Naive thymus-derived CD4-positive, alpha-beta T cell (primary cell): ENCODE measurements around the gene GLS. TPM values are rescaled to one million over a fixed set of nuclear protein-coding genes. Genes with fewer than 3 reads are reported as not detected.
A peak's percentile ranks its signal among the peaks of the same experiment; 100 is the strongest.

Experiments
- ATAC-seq: fragments of 150-1000 bp; cut with Tn5 transposase; 2 replicates; pipeline ENCODE4 v1.10.0; 2021; ENCODE audit warnings: mild to moderate bottlenecking, moderate library complexity
- CTCF ChIA-PET: fragments of 350-600 bp; sonication (Branson Sonifier 250); formaldehyde crosslinking; loops from one replicate; lab custom pipeline; 2021; ENCODE audit warnings: antibody characterized with exemption; lab: Charles Lee
- POLR2A ChIA-PET: fragments of 350-600 bp; sonication (Branson Sonifier 250); formaldehyde crosslinking; loops from one replicate; lab custom pipeline; 2021; ENCODE audit warnings: antibody characterized with exemption, inconsistent platforms; lab: Charles Lee
- DNase-seq, 9 donors: peaks; one replicate each; pipeline versions ENCODE4 v3.0.0 to v3.0.0-alpha.2; 2020 to 2022; ENCODE audit warnings: mixed read lengths in 1 of 9
- H3K27ac ChIP-seq: one replicate; pipeline ENCODE4 v1.7.0; 2013; ENCODE audit warnings: mild to moderate bottlenecking, low read depth, low read length, moderate library complexity
- H3K27me3 ChIP-seq, 2 donors: one replicate each; pipeline ENCODE4 v1.7.0; 2013; ENCODE audit warnings: low read length in 2 of 2, mild to moderate bottlenecking in 2 of 2, moderate library complexity in 2 of 2; ENCODE audit not compliant: control insufficient read depth in 2 of 2, insufficient read depth in 2 of 2
- H3K36me3 ChIP-seq, 3 experiments: 1 replicate in 2 of 3; 2 replicates in 1 of 3; pipeline ENCODE4 v1.7.0; 2013; ENCODE audit warnings: low read length in 3 of 3, mild to moderate bottlenecking in 3 of 3, moderate library complexity in 1 of 3; ENCODE audit not compliant: insufficient read depth in 3 of 3, control insufficient read depth in 2 of 3
- H3K4me1 ChIP-seq, 2 donors: one replicate each; pipeline ENCODE4 v1.7.0; 2013; ENCODE audit warnings: low read length in 2 of 2, mild to moderate bottlenecking in 2 of 2, moderate library complexity in 1 of 2; ENCODE audit not compliant: control insufficient read depth in 2 of 2, insufficient read depth in 2 of 2
- H3K4me3 ChIP-seq: 2 replicates; pipeline ENCODE4 v1.7.0; 2013; ENCODE audit warnings: mild to moderate bottlenecking, low read length
- H3K9me3 ChIP-seq, 3 experiments: 1 replicate in 2 of 3; 2 replicates in 1 of 3; pipeline ENCODE4 v1.7.0; 2013; ENCODE audit warnings: low read length in 3 of 3; ENCODE audit not compliant: control insufficient read depth in 2 of 3
- H3K27ac Mint-ChIP-seq, 9 donors: one replicate each; pipeline ENCODE4 v1.8.0; 2020 to 2022; ENCODE audit warnings: mixed read lengths in 9 of 9, mild to moderate bottlenecking in 8 of 9, moderate library complexity in 5 of 9, inconsistent platforms in 2 of 9
- H3K27me3 Mint-ChIP-seq, 5 donors: one replicate each; pipeline ENCODE4 v1.8.0; 2021 to 2022; ENCODE audit warnings: mixed read lengths in 5 of 5, mild to moderate bottlenecking in 1 of 5
- H3K36me3 Mint-ChIP-seq, 5 donors: one replicate each; pipeline ENCODE4 v1.8.0; 2020 to 2022; ENCODE audit warnings: mixed read lengths in 5 of 5, mild to moderate bottlenecking in 3 of 5, inconsistent platforms in 1 of 5
- H3K4me1 Mint-ChIP-seq, 7 donors: one replicate each; pipeline ENCODE4 v1.8.0; 2020 to 2022; ENCODE audit warnings: mixed read lengths in 7 of 7, mild to moderate bottlenecking in 3 of 7, inconsistent platforms in 1 of 7
- H3K4me3 Mint-ChIP-seq, 10 donors: one replicate each; pipeline ENCODE4 v1.8.0; 2020 to 2022; ENCODE audit warnings: mild to moderate bottlenecking in 10 of 10, mixed read lengths in 10 of 10, moderate library complexity in 6 of 10, inconsistent platforms in 2 of 10
- H3K9me3 Mint-ChIP-seq, 11 donors: one replicate each; pipeline ENCODE4 v1.8.0; 2020 to 2022; ENCODE audit warnings: mixed read lengths in 11 of 11, mild to moderate bottlenecking in 4 of 11, inconsistent platforms in 1 of 11, moderate library complexity in 1 of 11
- intact Hi-C, 2 donors: fragments of 100-400 bp; cut with micrococcal nuclease; formaldehyde crosslinking; loops; one replicate each; pipeline ENCODE4 v1.15.1; 2023
- polyA plus RNA-seq, 2 donors: library from polyadenylated mRNA; unstranded; fragments of 300-500 nt; fragmentation: Illumina TruSeq; gene quantifications; one replicate each; pipeline ENCODE4 v1.2.3, GENCODE V29; 2021
- total RNA-seq, 6 experiments: library from RNA in 5 of 6; stranded (reverse) in 5 of 6; gene quantifications; 1 replicate in 5 of 6; 2 replicates in 1 of 6; pipeline ENCODE4 v1.2.3 and lab custom pipeline; 2021 to 2026

GLS gene
- total and polyA plus RNA-seq, 7 experiments from 2014 or later: 34.6 to 234 (median 189) TPM

DNA sequence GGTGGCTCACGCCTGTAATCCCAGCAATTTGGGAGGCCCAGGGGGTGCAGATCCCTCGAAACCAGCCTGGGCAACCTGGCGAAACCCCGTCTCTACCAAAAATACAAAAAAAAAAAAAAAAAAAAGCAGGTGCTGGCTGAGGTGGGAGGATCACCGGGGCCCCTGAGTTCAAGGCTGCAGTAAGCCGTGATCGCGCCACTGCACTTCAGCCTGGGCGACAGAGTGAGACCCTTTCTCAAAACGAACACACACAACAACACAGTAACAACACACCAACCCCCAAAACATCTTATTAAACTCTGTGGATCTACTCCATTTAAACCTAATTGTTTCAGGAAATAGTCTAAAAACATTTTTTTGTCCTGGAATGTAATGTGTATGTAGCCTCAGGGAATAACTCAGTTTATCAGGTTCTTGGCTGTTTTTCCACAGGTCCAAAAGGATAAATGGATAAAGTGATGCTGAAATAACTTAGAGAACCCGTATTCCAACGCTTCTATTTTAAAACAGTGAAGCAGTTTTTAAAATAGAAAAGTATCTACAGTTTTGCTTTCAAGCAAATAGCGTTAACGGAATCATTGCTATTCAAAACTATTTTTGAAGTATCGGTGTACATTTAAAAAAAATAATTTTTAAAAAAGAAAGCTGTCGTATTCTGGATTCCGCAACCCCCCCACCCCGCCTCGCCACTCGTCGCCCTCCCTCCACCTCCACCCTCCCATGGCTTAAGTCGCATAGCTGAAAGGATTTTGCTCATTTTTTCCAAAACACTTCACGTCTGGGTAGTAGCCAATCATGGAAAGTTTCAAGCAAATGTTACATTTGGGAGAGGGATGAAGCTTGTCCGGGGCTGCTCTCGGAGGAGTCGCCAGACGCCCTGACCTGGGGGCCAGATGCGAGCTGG, 895 bp upstream of the GLS start:
- peaks cover 22 to 70% (median 61%) of the 10 kb centered on the region in 7 donors for H3K4me1 Mint-ChIP-seq
- no peaks in the 10 kb centered on the region for H3K9me3 ChIP-seq
- CTCF ChIA-PET: interaction anchor here (2.8 to 5.9 kb wide), 2 partner anchors 29 kb away, joined by 22 to 47 read pairs; no protein-coding TSS in a partner anchor
- intact Hi-C loops: loop anchor here (1.0 to 10.0 kb wide), 21 partner anchors 29 to 1295 kb away; partner anchors contain the start of genes ORMDL1 (in 2 of the 2), PMS1 (in 2 of the 2), STAT1 (in 2 of the 2) and ANKAR (in 1 of the 2)
- H3K9me3 Mint-ChIP-seq: peaks cover 0 to 8% (median 0%) of the 10 kb centered on the region in 11 donors
- peak overlapping the region; percentile 92 for H3K4me3 ChIP-seq
- peak overlapping the region; percentile 93 for H3K27ac ChIP-seq
- H3K27me3 ChIP-seq: no peaks in the 10 kb centered on the region
- peak overlapping the region; percentile 93 to 98 (median 96) for H3K27ac Mint-ChIP-seq
- DNase-seq (peak in 3 of 9 donors; percentile 8 to 75 (median 11)), ATAC-seq (no peak)
- H3K27me3 Mint-ChIP-seq: no peaks in the 10 kb centered on the region
- peak overlapping the region; percentile 90 to 100 (median 96) for H3K4me3 Mint-ChIP-seq
- peaks cover 23 to 29% of the 10 kb centered on the region in 2 donors for H3K4me1 ChIP-seq
- H3K36me3 ChIP-seq: no peaks in the 10 kb centered on the region
- POLR2A ChIA-PET: interaction anchor here (0.5 to 4.9 kb wide), 21 partner anchors 8 to 798 kb away, joined by 3 to 63 read pairs (median 4); partner anchors contain the start of genes NABP1, NEMP2 and STAT1
- peaks cover 0 to 13% (median 0%) of the 10 kb centered on the region in 5 donors for H3K36me3 Mint-ChIP-seq

GRCh38 chr2:190881084-190881597, 520 bp downstream of the GLS start:
- peak overlapping the region; percentile 92 to 98 (median 97) for H3K27ac Mint-ChIP-seq
- no peaks in the 10 kb centered on the region for H3K27me3 ChIP-seq
- peak overlapping the region; percentile 93 for H3K27ac ChIP-seq
- ChIA-PET POLR2A (interaction anchor here (0.7 to 4.9 kb wide), 33 partner anchors 9 to 796 kb away, joined by 3 to 63 read pairs (median 4); partner anchors contain the start of genes NABP1, STAT1 and STAT4), CTCF (interaction anchor here (2.8 kb wide), 1 partner anchor 30 kb away, joined by 22 read pairs; no protein-coding TSS in a partner anchor)
- intact Hi-C loops: loop anchor here (1.0 to 10.0 kb wide), 14 partner anchors 30 to 1296 kb away; partner anchors contain the start of genes ORMDL1 (in 2 of the 2), PMS1 (in 2 of the 2), ANKAR (in 1 of the 2) and NAB1 (in 1 of the 2)
- peak overlapping the region; percentile 92 for H3K4me3 ChIP-seq
- H3K4me3 Mint-ChIP-seq: peak overlapping the region; percentile 90 to 100 (median 96)
- no peak for ATAC-seq
- H3K4me1 Mint-ChIP-seq: peaks cover 20 to 71% (median 57%) of the 10 kb centered on the region in 7 donors
- DNase-seq: peak in 1 of 9 donors; percentile 73
- no peaks in the 10 kb centered on the region for H3K36me3 ChIP-seq
- H3K36me3 Mint-ChIP-seq: peaks cover 0 to 17% (median 0%) of the 10 kb centered on the region in 5 donors
- no peaks in the 10 kb centered on the region for H3K27me3 Mint-ChIP-seq
- peaks cover 0 to 8% (median 0%) of the 10 kb centered on the region in 11 donors for H3K9me3 Mint-ChIP-seq
- no peaks in the 10 kb centered on the region for H3K9me3 ChIP-seq
- peaks cover 16 to 17% of the 10 kb centered on the region in 2 donors for H3K4me1 ChIP-seq

DNA sequence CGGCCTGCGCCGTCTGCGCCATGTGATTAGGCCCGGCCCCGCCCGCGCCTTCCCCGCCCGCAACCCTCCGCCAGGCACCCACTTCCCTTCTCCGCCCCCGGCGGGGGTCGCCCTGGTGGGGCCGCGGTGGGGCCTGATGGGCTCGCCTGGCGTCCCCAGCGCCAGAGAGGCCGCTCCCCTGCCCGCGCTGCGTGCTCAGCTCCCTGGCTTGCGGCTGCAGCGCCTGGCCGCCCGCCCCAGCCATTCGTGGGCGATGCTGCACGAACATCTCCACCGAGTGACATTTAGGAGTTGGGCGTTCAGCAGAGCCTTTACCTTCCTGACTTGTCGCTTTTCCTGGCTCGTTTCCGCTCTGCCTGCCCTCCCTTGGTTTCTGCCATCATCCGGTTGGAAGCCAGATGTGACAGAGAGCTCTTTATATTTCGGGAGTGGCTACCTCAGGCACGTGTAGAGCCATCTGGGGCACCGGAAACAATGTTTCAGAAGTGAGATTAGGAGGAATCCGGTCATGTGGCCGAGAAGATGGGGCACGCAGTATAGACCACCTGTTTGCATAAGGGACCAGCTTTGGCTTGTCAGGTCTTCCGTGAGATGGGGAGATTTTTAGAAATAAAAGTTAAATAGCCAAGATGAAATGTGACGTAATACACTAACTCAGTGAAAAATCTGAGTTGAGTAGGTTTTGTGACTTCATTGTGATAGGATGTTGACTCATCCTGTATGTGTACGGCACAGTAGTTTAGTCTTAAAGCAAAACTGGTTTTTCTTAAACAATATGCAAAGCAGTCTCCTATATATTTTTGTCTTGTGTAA, 1.2 kb downstream of the GLS start:
- Histone ChIP-seq H3K36me3 (no peaks in the 10 kb centered on the region), H3K4me1 (peaks cover 12 to 17% of the 10 kb centered on the region in 2 donors), H3K4me3 (peak overlapping the region; percentile 92), H3K9me3 (no peaks in the 10 kb centered on the region), H3K27ac (peak overlapping the region; percentile 93), H3K27me3 (no peaks in the 10 kb centered on the region)
- Mint-ChIP-seq H3K4me3 (peak overlapping the region; percentile 89 to 100 (median 94)), H3K27me3 (no peaks in the 10 kb centered on the region), H3K27ac (peak overlapping the region; percentile 93 to 98 (median 97)), H3K36me3 (peaks cover 0 to 17% (median 0%) of the 10 kb centered on the region in 5 donors), H3K4me1 (peaks cover 20 to 71% (median 50%) of the 10 kb centered on the region in 7 donors), H3K9me3 (peaks cover 0 to 8% (median 0%) of the 10 kb centered on the region in 11 donors)
- intact Hi-C loops: loop anchor here (1.0 to 10.0 kb wide), 20 partner anchors 8 to 1441 kb away; partner anchors contain the start of genes NAB1 (in 2 of the 2), ORMDL1 (in 2 of the 2), OSGEPL1 (in 2 of the 2) and PMS1 (in 2 of the 2)
- POLR2A ChIA-PET: interaction anchor here (0.8 to 4.9 kb wide), 29 partner anchors 9 to 796 kb away, joined by 3 to 63 read pairs (median 4); partner anchors contain the start of genes NABP1, STAT1 and STAT4
- peak; percentile 48 to 88 (median 79) for DNase-seq
- CTCF ChIA-PET: interaction anchor here (0.6 to 2.8 kb wide), 4 partner anchors 31 to 252 kb away, joined by 3 to 22 read pairs (median 4); no protein-coding TSS in a partner anchor
- ATAC-seq: peak; percentile 62

DNA sequence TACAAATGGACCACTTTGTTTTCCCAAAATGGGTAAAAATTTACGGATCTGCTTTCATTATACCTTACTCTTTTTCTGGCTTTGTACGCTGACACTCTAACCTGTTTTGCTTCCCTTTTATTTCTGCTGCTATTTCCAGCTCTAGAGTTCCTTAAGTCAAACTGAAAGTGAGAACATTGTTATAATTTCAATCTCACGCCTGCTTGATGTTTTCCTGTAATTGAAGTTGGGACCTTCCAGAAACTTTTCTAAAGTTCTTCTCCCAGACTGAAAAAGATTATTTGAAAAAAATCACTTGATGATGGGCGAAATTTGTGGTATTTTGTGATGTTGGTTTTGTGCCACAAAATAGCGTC, 1.8 kb downstream of the GLS start:
- H3K36me3 ChIP-seq: no peaks in the 10 kb centered on the region
- H3K9me3 ChIP-seq: no peaks in the 10 kb centered on the region
- Mint-ChIP-seq H3K27ac (peak overlapping the region; percentile 73 to 98 (median 97)), H3K4me3 (peak overlapping the region; percentile 89 to 100 (median 94)), H3K9me3 (peaks cover 0 to 8% (median 0%) of the 10 kb centered on the region in 11 donors), H3K36me3 (peaks cover 0 to 17% (median 0%) of the 10 kb centered on the region in 5 donors), H3K4me1 (peaks cover 20 to 67% (median 46%) of the 10 kb centered on the region in 7 donors), H3K27me3 (no peaks in the 10 kb centered on the region)
- H3K4me1 ChIP-seq: peaks cover 13 to 23% of the 10 kb centered on the region in 2 donors
- CTCF ChIA-PET: interaction anchor here (0.6 to 2.8 kb wide), 4 partner anchors 31 to 274 kb away, joined by 3 to 22 read pairs (median 4); no protein-coding TSS in a partner anchor
- peak overlapping the region; percentile 93 for H3K27ac ChIP-seq
- intact Hi-C loops: loop anchor here (1.0 to 10.0 kb wide), 14 partner anchors 8 to 1441 kb away; partner anchors contain the start of genes ORMDL1 (in 2 of the 2), PMS1 (in 2 of the 2), WDR75 (in 2 of the 2) and ANKAR (in 1 of the 2)
- peak overlapping the region; percentile 92 for H3K4me3 ChIP-seq
- no peaks in the 10 kb centered on the region for H3K27me3 ChIP-seq
- peak in 1 of 9 donors; percentile 14 for DNase-seq
- ATAC-seq: no peak
- POLR2A ChIA-PET: interaction anchor here (1.0 to 4.9 kb wide), 20 partner anchors 9 to 795 kb away, joined by 3 to 63 read pairs (median 8); partner anchors contain the start of genes NABP1, STAT1 and STAT4

GRCh38 chr2:190882856-190883582, 2.4 kb downstream of the GLS start:
- Mint-ChIP-seq H3K4me1 (peaks cover 25 to 67% (median 48%) of the 10 kb centered on the region in 7 donors), H3K27me3 (no peaks in the 10 kb centered on the region), H3K36me3 (peaks cover 0 to 17% (median 0%) of the 10 kb centered on the region in 5 donors), H3K27ac (peak overlapping the region; percentile 73 to 98 (median 97)), H3K4me3 (peak overlapping the region; percentile 89 to 100 (median 94)), H3K9me3 (peaks cover 0 to 8% (median 0%) of the 10 kb centered on the region in 11 donors)
- H3K4me3 ChIP-seq: peak overlapping the region; percentile 92
- ChIA-PET CTCF (interaction anchor here (0.6 to 1.4 kb wide), 3 partner anchors 9 to 273 kb away, joined by 3 read pairs; no protein-coding TSS in a partner anchor), POLR2A (interaction anchor here (1.0 to 4.9 kb wide), 9 partner anchors 8 to 476 kb away, joined by 3 to 63 read pairs (median 19); partner anchors contain the start of gene STAT1)
- no peaks in the 10 kb centered on the region for H3K27me3 ChIP-seq
- peaks cover 17 to 30% of the 10 kb centered on the region in 2 donors for H3K4me1 ChIP-seq
- intact Hi-C loops: loop anchor here (1.0 to 10.0 kb wide), 14 partner anchors 7 to 1442 kb away; partner anchors contain the start of genes ORMDL1 (in 2 of the 2), PMS1 (in 2 of the 2), WDR75 (in 2 of the 2) and ANKAR (in 1 of the 2)
- H3K9me3 ChIP-seq: no peaks in the 10 kb centered on the region
- no peak for ATAC-seq
- DNase-seq: peak in 4 of 9 donors; percentile 19 to 30 (median 25)
- H3K36me3 ChIP-seq: no peaks in the 10 kb centered on the region
- H3K27ac ChIP-seq: peak overlapping the region; percentile 93
